Esophagus muscularis mucosa (tissue), 4 donors: Measurements from ENCODE around the gene TLL2.
A peak's percentile ranks its signal among the peaks of the same experiment; 100 is the strongest.

Experiments
- EP300 ChIP-seq: sonication (generic); formaldehyde crosslinking; IDR thresholded peaks from one replicate; pipeline ENCODE4 v1.6.1; 2017; ENCODE audit warnings: antibody characterized with exemption
- POLR2A ChIP-seq: fragments of 450-650 bp; IDR thresholded peaks from one replicate; pipeline ENCODE4 v1.6.1; 2017; ENCODE audit warnings: antibody characterized with exemption, moderate library complexity, mild to moderate bottlenecking, low read depth
- POLR2AphosphoS5 ChIP-seq, 2 donors: sonication (generic); formaldehyde crosslinking; IDR thresholded peaks; one replicate each; pipeline ENCODE4 v1.6.1; 2017; ENCODE audit warnings: antibody characterized with exemption in 2 of 2
- TF ChIP-seq, protein P1 (sequence below), 3 experiments: fragments of 200-600 bp in 2 of 3; fragments of 450-650 bp in 1 of 3; sonication (generic) in 2 of 3; IDR thresholded peaks; one replicate each; pipeline ENCODE4 v1.5.1; 2017 to 2019; ENCODE audit warnings: antibody characterized with exemption in 3 of 3, mild to moderate bottlenecking in 2 of 3, moderate library complexity in 1 of 3

DNA sequence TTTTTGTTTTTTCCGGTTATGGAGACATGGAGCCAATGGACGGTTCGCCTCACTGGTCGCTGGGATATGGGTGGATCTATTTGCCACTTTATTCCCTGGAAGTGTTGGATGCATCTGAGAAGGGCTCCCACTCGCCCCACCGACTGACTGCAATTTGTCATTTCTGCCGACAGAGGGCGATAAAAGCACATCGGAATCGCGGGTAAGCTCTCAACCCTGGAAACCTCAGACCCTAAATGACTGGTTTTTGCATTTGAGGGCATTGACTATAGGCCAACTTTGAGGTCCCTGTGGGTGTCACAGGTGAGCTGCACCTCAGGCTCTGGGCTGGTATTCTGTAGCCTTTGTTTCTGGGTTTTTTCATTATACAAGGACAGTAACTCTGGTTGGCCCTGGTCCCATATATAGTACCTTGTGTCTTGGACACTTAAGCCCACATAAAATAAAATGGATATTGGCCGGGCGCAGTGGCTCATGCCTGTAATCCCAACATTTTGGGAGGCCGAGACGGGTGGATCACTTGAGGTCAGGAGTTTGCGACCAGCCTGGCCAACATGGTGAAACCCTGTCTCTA lies 143.1 kb downstream of the TLL2 start:
- TF ChIP-seq POLR2A (no peak), POLR2AphosphoS5 (IDR thresholded peaks at IDR 0.05) (no peak), EP300 (no peak)
- TF ChIP-seq, protein P1, sequence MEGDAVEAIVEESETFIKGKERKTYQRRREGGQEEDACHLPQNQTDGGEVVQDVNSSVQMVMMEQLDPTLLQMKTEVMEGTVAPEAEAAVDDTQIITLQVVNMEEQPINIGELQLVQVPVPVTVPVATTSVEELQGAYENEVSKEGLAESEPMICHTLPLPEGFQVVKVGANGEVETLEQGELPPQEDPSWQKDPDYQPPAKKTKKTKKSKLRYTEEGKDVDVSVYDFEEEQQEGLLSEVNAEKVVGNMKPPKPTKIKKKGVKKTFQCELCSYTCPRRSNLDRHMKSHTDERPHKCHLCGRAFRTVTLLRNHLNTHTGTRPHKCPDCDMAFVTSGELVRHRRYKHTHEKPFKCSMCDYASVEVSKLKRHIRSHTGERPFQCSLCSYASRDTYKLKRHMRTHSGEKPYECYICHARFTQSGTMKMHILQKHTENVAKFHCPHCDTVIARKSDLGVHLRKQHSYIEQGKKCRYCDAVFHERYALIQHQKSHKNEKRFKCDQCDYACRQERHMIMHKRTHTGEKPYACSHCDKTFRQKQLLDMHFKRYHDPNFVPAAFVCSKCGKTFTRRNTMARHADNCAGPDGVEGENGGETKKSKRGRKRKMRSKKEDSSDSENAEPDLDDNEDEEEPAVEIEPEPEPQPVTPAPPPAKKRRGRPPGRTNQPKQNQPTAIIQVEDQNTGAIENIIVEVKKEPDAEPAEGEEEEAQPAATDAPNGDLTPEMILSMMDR (IDR thresholded peaks at IDR 0.05) = peak; percentile 71 to 87 (median 71)
